HL-60/S4 treated with phorbol 12-myristate 13-acetate at 8.2 ng/mL for 4 days and 3 days (cell line): Measurements from ENCODE around the gene HNRNPH3.

Experiments
- in situ Hi-C: fragments of 300-500 bp; cut with MboI; formaldehyde crosslinking; loops from 2 replicates; pipeline ENCODE4 v1.15.0; 2022; ENCODE audit warnings: low sequenced_read_pairs

HNRNPH3 gene

DNA sequence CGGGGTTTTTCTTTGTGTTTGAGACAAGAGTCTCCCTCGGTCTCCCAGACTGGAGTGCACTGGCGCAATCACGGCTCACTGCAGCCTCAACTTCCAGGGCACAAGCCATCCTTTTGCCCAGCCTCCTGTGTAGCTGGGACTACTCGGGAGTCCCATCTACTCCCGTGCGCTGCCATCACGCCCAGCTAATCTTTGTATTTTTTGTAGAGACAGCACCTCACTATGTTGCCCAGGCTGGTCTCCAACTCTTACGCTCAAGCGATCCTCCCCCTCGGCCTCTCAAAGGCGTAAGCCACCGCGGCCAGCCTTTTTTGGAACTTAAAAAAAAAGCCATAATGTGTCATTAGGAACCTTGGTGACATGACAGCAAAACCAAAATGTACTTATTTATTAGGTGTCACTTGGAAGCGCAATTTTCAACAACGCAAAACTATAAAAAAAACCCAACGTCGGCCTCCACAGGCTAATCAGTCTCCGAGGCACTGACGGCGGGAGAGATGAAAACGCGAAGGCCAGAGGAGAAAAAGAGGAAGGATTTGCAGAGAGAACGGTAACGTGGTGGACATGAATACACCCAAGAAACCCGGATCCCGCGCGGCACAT is 911 bp upstream of the HNRNPH3 start:
- in situ Hi-C loops: loop anchor here (25.0 kb wide), 1 partner anchor 469 kb away; no protein-coding TSS in a partner anchor

DNA sequence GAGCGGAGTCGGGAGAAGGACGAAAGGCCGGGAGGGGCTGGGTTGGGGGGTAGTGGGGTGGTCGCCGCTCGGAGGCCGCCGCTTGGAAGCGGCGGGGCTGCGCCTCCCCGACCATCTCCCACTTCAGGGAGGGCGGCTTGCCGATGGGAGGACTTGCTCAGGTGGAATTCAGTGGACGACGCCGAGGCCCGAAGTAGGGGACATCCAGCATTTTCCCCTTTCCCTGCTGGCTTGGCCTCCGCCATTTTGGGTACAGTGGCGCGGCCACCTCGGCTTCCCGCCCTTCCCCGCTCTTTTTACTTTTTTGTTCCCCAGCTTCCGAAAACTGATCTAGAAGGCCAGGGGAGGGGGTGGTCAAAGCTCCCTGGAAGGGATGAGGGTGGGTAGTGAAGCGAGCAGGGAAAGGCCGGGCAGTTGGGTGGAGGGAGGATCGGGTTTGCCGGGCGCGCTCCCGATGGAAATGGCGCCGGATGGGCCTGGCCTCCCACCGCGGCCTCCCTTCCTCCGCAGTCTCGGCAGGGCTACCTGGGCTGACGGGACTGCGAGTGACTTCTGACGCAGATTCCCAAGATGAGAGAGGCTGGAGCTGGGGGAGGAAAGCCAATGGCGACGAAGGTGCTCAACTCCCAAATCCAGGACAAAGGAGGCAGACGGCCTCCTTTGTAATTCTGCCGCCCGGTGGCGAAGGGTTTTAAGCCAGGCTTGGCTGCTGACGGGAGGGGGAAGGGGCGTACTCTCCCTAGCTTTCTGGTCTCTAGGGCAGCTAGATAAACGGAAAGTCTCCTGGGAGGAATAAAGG is 594 bp downstream of the HNRNPH3 start, which contains the start of gene PBLD:
TSS of gene PBLD (minus strand) at position 670 of the 799 bp plus-strand sequence. CDS start 26,084 bp downstream, outside the sequence.
- in situ Hi-C loops: loop anchor here (25.0 kb wide), 1 partner anchor 470 kb away; no protein-coding TSS in a partner anchor

DNA sequence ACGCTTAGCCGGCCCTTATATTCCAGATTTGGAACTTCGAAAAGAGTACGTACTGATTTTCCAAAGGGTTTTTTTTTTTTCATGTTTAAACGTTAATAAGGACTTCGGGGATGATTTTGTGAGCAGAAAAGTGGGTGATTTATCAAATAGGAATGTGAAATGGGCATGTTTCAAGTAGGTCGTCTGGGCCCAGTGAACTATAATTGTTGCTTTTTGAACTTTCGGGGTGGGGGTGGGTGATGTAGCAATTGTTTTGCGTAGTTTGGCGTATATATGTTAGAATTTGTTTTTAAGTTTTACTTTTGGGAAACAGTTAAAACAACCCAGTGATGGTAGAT is 1.2 kb downstream of the HNRNPH3 start:
- in situ Hi-C loops: loop anchor here (25.0 kb wide), 1 partner anchor 471 kb away; no protein-coding TSS in a partner anchor

DNA sequence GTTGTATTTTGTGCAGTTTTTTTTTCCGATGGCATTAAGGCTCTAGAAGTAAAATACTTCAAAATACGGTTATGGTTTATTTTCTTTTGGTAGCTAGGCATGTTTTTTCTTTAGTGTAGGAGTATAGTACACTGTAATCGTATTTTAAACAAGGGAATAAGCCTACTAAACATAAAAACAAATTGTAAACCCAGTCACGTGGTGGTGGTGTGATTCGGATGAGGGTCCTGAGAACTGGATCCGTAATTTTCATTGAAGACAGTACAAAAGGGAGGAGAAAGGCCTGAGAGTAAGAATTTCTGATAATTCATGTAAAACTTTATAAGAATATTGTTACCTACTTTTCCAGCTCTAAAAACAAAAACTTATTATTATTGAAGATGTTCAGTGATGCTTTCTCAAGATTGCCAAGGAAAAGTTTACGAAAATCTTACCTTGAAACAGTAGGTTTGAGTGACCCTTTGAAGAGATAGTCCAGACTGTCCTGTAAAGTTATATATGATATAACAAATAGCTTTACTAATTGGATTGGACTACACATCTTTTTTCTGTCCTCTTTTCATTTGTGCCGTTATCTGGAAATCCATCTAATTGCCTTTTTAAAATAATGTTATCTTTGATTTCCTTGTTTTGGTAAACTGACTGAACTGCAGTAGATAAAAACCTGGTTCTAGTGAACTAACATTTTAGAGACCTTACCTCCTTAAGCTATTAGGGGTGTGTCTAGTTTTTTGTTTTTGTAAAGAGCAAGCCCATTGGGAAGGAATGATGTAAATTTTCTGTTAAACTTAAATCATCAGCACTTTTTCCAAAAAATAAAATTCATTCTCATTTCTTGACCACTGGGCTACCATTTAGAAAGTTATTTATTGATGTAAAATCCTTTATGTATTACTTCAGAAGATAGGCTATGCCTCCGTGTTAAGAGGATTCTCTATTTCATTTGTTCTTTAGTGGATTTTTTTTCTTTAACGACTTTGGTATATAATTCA is 1.9 kb downstream of the HNRNPH3 start:
- in situ Hi-C loops: loop anchor here (25.0 kb wide), 1 partner anchor 471 kb away; no protein-coding TSS in a partner anchor

DNA sequence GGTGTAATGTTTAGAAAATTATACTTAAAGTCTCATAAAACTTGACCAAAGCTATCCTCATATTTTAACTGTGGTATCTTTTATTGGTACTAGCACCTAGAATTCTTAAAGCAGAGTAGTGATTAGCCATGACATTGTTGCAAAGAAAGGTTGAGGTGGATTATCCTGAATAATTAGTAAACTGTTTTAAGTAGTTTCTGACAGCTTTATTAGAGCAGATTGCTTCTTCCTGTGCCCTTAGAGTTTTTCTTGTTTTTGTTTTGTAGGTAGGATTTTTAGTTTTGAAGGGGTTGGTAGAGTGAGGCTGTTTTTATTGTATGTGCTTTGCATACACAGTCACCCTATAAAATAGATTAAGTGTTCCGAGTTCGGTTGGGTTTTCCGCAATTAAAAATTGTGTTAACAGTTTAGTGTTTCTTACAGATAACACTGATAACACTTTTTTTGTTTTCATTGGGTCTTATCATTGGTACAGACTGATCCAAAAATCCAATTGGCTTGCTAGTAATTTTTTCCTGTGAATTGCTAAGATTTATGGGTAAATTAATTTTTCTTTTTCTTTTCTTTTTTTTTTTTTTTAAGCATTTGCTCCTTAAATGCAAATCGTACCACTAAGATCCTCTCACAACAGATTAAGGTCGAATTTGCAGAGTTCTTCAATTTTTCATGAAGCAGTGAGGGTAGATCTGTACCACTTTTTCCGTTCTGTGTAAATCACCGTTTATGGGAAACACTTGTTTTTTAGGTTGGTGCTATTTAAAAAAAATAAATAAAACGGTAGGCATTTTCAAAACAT is 3.0 kb downstream of the HNRNPH3 start:
- in situ Hi-C loops: loop anchor here (25.0 kb wide), 1 partner anchor 473 kb away; no protein-coding TSS in a partner anchor

DNA sequence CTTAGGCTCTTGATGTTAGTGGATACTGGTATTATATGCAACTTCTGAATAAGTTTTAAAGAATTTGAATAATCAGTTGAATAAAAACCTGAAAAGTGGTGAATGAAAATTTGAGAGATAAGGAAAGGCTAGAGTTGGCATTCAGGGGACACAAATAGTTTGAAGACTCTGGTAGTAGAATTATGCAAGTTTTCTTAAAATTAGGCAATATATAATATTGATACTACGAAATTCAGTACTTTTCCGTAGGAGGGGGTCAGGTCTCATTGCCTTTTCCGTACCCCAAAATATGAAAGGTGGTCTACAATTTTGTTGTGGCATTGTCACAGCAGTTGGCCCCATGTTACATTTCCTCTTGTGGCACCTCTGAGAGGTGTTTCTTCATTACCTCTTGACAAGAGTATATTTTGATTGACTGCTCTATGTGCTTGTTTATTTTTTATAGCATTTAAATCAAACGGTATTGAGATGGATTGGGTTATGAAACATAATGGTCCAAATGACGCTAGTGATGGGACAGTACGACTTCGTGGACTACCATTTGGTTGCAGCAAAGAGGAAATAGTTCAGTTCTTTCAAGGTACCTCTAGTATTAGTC is 5.0 kb downstream of the HNRNPH3 start:
- in situ Hi-C loops: loop anchor here (25.0 kb wide), 1 partner anchor 475 kb away; no protein-coding TSS in a partner anchor

DNA sequence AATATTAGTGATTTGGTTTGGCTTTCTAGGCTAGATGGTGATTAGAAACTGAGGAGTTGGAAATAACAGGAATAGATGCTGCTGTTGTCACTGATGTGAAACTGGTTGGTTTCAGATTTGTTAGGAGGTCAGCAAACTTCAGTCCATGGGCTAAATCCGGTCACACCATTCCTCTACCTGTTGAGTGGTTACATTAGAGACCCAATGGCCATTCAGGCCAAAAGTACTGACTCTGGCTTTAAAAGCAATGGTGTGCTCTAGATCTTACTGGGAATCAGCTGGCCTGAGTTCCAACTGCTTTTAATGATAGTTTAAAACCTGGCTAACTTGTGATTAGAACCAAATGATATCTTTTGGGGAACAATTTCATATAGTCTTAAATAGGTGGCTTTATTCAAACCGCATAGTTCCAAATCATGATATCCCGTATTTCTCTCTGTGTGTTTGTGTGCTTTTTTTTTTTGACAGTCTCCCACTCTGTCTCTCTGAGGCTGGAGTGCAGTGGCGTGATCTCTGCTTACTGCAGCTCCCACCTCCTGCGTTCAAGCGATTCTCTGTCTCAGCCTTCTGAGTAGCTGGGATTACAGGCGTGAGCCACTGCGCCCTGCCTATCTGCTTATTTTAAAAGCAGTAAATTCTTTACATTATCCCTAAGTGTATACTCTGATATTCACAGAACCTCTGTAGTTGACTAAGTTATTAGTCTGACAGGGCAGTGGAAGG is 8.7 kb downstream of the HNRNPH3 start:
- in situ Hi-C loops: loop anchor here (25.0 kb wide), 1 partner anchor 478 kb away; no protein-coding TSS in a partner anchor

DNA sequence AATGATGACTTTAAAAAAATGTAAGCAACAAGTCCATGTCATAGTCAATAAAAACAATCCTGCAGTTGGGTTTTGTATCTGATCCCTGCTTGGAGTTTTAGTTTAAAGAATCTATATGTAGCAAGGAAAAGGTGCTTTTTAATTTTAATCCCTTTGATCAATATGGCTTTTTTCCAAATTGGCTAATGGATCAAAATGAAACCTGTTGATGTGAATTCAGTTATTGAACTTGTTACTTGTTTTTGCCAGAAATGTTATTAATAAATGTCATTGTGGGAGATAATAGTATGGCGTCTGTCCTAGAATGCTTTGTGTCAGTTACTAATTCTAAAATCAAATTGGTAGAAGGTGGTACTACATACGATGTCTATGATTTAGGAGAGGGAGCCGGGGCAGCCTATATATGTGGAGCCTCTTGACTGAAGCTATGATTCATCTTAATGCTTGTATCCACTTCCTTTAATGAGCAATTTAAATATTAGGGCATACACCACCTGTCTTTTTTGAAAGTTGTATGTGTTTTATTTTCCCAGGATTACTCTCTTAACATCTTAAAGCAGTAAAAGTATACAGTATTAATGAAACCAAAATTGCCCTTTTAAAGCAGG is 11.1 kb downstream of the HNRNPH3 start:
- in situ Hi-C loops: loop anchor here (25.0 kb wide), 1 partner anchor 481 kb away; no protein-coding TSS in a partner anchor

DNA sequence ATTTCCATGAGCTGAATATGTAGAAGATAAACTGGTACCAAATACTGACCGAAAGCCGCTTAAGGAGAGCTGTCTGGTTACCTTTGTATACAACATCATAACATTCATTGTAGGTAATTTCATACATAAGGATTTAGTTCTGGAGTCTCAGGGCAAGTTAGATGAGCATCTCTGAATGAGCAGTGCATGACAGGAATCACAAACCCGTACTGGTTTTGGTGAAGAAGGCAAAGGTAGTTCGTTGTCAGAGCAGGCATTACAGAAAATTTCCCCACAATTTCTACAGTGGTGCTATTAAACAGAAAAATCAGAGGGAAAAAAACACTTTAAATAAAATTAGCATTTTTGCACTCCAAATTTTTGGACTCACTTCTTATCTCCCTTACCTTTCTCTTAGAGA is 13.8 kb downstream of the HNRNPH3 start:
- in situ Hi-C loops: loop anchor here (25.0 kb wide), 1 partner anchor 483 kb away; no protein-coding TSS in a partner anchor

DNA sequence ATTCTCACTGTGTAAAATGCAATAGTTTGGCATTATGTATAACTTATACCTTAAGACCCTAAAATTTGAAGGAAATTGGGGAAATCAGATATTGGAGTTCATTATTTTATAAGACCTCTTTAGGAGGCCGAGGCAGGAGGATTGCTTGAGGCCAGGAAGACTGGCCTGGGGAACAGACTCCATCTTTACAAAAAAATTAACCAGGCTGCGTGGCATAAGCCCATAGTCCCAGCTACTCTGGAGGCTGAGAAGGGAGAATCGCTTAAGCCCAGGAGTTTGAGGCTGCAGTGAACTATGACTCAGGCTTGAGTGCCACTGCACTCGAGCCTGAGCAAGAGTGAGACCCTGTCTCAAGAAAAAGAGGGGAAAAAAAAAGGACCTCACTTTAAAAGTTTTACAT is 14.9 kb downstream of the HNRNPH3 start:
- in situ Hi-C loops: loop anchor here (25.0 kb wide), 1 partner anchor 484 kb away; no protein-coding TSS in a partner anchor

DNA sequence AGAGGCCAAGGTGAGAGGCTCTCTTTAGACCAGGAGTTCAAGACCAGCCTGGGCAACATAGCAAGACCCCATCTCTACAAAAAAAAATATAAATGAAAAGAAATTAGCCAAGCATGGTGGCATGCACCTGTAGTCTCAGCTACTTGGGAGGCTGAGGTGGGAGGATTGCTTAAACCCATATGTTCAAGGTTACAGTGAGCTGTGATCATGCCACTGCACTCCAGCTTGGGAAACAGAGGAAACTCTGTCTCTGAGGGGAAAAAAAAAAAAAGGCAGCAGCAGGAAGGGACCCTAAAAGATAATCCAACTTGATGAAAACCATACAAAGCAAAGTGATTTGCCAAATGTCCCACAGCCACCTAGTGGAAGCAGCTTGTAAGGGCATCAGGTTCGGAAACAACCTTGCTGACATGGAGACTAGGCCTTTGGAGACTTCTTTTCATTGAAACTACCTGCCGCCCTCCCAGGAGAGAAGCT is 16.4 kb downstream of the HNRNPH3 start:
- in situ Hi-C loops: loop anchor here (25.0 kb wide), 1 partner anchor 486 kb away; no protein-coding TSS in a partner anchor

DNA sequence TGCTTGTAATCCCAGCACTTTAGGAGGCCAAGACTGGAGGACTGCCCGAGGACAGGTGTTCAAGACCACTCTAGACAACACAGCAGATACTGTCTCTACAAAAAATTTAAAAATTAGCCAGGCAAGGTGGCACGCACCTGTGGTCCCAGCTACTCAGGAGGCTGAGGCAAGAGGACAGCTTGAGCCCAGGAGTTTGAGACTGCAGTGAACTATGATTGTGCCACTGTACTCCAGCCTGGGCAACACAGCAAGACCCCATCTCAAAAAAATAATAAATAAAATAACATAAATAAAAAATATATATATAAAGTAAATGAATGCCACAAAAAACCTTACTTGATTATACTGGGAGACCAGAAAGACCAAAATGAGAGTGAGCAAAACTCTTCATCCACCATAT is 21.7 kb downstream of the HNRNPH3 start:
- in situ Hi-C loops: no loop called here

DNA sequence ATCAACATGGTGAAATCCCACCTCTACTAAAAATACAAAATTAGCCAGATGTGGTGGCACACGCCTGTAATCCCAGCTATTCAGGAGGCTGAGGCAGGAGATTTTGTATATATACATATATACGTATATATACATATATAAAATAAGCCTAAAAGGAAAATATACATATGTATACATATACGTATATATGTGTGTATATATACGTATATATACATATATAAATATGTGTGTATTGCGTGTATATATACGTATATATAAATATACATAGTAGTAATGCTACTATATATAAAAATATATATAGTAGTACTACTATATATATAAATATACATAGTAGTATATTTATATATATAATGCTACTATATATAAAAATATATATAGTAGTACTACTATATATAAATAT is 27.3 kb downstream of the HNRNPH3 start:
- in situ Hi-C loops: no loop called here

DNA sequence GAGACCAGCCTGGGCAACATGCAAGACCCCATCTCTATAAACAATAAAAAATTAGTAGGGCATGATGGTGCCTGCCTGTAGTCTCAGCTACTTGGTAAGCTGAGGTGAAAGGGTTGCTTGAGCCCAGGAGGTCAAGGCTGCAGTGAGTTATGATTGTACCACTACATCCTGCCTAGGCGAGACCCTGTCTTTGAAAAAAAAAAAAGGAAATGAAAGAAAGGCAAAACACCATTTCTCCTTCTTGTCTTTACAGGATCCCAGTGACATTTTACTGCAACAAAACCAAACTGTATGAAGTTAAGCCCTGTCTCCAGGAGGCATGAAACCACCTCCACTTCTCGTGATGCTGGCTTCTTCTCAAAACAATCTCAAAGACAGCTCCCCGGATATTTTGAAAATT is 30.7 kb downstream of the HNRNPH3 start:
- in situ Hi-C loops: no loop called here

DNA sequence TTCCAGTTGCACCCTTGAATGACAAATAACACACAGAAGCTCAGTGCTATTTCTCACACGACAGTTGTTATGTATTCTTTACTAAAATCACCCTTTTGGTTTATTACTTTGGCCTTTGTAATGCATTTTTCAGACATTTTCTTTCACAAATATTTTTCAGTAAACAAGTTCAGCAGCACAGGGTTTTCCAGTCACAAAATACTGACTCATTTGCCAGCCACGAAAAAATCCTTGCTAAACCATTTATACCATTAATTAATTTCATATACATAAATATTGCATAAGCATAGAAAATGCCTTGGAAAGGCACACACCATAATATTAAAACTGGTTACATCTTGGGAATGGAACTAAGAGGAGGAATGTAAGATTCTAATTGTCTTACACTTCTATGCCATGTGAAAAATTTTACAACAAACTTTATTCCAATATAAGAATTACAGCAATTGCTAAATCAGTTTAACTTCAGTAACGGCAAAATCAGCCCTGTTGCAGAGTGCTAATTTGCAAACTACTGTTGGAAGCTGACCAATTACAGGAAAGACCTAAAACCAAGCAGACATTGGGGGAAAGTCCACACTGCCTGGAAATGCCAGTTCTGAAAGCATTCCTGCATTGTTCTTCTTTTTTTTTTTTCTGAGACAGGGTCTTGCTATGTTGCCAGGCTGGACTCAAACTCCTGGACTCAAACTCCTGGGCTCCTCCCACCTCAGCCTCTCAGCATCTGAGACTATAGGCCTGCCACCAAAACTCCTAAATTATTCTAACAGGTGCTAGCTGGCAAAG is 32.4 kb downstream of the HNRNPH3 start:
- in situ Hi-C loops: no loop called here

DNA sequence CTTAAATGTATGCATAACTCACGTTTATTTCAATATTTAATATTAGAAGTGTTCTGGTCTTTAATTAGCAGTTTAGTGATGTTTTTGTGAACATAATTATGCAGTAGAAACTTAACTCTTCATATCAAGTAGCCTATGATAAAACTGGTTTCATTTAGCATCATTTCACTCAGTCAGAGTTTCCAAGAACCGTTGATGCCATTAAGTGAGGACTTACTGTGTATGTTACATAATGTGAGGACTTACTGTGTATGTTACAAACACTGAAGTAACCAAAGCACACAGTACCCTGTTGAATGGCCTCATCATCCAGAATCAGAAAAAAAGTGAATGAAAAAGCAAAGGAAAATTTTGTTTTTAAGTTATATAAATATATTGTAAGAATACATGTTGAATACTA is 33.7 kb downstream of the HNRNPH3 start:
- in situ Hi-C loops: no loop called here

DNA sequence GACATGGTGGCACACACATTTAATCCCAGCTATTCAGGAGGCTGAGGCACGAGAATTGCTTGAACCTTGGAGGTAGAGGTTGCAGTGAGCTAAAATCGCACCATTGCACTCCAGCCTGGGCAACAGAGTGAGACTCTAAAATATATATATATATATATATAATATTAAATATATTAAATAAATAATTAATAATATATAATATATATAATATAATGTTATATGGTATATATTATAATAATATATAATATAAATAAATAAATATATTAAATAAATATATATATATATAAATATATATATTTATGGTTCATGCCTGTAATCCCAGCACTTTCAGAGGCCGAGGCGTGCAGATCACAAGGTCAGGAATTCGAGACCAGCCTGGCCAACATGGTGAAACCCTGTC is 34.7 kb downstream of the HNRNPH3 start:
- in situ Hi-C loops: no loop called here
